ENCODE data around the gene SH3YL1.

GRCh38 chr2:309148-309953 is 45.5 kb upstream of the SH3YL1 start:
- TF ChIP-seq FOXK2 (IDR thresholded peaks at IDR 0.05) (no peak), FOXA1 (IDR thresholded peaks at IDR 0.05) (no peak), PKNOX1 (IDR thresholded peaks at IDR 0.05) (no peak), SP1 (IDR thresholded peaks at IDR 0.05) (no peak), FOXM1 (IDR thresholded peaks at IDR 0.05; ENCODE audit: borderline replicate concordance) (no peak), BHLHE40 (IDR thresholded peaks at IDR 0.05; ENCODE audit: borderline replicate concordance) (no peak), ZNF384 (IDR thresholded peaks at IDR 0.05) (no peak), ELF4 (IDR thresholded peaks at IDR 0.05) (no peak), TARDBP (IDR thresholded peaks at IDR 0.05) (no peak), HDGF (IDR thresholded peaks at IDR 0.05; ENCODE audit: borderline replicate concordance) (no peak), L3MBTL2 (conservative IDR thresholded peaks at IDR 0.05) (no peak), LEF1 (IDR thresholded peaks at IDR 0.05; ENCODE audit: borderline replicate concordance) (no peak)
